HG02973 (cell line): ENCODE data around the gene SCMH1.
"Not testable (repeated sequence)": the region's sequence is repeated elsewhere in the genome, so short reads cannot be mapped to it uniquely, and the experiment has no call there.

Experiments
- ATAC-seq: cut with Tn5 transposase; IDR thresholded peaks from one replicate; pipeline ENCODE4 v1.9.1; 2021; ENCODE audit warnings: moderate library complexity; ENCODE audit not compliant: unreplicated experiment

The SCMH1 gene

GRCh38 chr1:41158147-41158875 is 83.8 kb downstream of the SCMH1 start:
- ATAC-seq = no peak

- no peak for ATAC-seq
These were observed 87.0 kb downstream of the SCMH1 start for GRCh38 chr1:41155105-41155504.

DNA sequence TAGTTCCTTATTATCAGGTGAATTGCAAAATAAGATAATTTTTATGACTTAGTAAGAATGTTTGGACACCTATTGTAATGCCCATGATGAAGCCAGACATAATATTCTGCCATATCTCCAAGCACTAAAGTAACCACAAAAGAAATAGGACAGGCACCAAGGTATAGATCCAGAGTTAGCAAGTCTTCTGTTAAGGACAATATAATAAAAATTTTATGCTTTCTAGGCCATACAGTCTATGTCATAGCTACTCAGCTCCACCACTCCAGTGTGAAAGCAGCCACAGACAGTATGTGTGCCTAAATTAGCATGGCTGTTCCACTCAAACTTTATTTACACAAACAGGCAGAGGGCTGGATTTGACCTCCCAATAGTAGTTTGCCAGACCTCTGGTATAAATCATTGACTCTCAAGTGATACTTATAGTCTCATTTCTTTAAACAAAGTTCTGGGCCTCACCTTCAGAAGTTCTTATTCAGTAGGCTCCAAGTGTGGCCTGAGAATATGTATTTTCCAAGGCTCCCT is 88.3 kb downstream of the SCMH1 start:
- no peak for ATAC-seq

DNA sequence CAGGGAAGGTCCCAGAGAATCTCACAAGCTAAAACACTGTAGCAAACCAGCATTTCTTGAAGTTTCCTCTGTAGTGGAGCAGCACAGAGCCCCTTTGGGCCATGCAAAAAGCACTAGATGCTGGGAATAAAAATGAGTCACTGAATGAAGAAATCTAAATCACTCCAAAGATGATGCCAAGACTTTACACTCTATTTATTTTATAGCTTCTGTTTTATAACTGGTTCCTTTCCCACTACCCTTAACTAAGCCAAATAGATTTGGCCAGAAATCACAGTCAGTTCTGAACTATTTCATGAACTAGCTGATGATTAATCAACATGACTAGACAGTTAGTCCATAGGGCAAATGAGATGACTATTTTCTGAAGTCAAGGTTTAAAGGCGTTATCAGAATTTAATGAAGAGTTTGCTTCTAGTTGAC is 89.5 kb downstream of the SCMH1 start:
- no peak for ATAC-seq

DNA sequence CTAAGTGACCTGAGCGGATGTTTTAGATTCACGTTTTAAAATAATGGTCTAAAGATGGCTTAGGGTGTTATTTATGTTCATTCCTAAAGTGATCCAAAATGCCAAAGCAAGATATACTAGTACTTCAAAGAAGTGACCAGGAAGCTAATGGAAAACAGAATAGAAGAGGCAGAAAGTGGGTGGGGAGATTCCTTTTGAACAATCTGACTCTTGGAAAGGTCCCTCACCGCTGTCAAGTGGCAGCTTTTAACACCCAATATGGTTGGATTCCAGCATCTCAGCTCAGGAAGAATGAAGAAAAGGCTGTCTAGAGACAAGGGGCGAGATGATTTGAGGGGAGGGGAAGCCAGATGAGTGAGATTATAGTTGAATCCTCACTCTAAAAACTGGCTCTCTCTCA is 90.3 kb downstream of the SCMH1 start:
- ATAC-seq = no peak

- ATAC-seq = no peak
These were observed 92.5 kb downstream of the SCMH1 start for GRCh38 chr1:41149570-41149969.

DNA sequence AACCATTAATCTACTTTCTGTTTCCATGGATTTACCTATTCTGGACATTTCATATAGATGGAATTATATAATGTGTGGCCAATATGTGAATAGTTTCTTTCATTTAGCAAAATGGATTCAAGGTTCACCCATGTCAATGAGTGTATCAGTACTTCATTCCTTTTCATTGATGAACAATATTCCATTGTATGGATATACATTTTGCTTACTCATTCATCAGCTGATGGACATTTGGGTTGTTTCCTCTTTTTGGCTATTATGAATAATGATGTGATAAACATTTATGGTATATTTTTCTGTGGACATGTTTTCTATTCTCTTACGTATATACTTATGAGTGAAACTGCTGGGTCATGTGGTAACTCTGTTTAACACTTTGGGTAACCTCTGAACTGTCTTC is 97.8 kb downstream of the SCMH1 start:
- ATAC-seq = no peak

- ATAC-seq = no peak
These were observed 103.6 kb downstream of the SCMH1 start for GRCh38 chr1:41138549-41138948.

DNA sequence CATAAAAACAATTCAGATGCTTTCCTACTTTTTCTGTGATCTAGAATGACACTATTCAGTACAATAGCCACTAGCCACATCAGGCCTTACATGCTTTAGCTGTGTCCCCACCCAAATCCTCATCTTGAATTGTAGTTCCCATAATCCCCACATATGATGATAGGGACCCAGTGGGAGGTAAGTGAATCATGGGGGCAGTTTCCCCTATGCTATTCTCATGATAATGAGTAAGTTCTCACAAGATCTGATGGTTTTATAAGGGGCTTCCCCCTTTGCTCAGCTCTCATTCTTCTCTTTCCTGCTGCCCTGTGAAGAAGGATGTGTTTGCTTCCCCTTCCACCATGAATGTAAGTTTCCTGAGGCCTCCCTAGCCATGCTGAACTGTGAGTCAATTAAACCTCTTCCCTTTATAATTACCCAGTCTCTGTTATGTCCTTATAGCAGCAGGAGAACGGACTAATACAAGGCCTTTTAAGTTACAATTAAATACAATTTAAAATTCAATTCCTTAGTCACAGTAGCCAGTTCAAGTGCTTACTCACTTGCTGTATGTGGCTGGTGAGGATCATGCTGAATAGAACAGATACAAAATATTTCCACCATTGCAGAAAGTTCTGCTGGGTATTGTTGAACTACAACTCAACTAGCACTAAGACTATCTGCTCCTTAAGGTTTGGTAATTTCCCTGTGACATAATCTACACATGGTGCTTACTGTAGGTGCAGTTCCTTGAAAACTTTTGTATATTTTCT is 106.7 kb downstream of the SCMH1 start:
- ATAC-seq = no peak

GRCh38 chr1:41134325-41134724 is 107.8 kb downstream of the SCMH1 start:
- ATAC-seq = not testable (repeated sequence)

GRCh38 chr1:41122851-41123518 is 119.1 kb downstream of the SCMH1 start:
- ATAC-seq = no peak

DNA sequence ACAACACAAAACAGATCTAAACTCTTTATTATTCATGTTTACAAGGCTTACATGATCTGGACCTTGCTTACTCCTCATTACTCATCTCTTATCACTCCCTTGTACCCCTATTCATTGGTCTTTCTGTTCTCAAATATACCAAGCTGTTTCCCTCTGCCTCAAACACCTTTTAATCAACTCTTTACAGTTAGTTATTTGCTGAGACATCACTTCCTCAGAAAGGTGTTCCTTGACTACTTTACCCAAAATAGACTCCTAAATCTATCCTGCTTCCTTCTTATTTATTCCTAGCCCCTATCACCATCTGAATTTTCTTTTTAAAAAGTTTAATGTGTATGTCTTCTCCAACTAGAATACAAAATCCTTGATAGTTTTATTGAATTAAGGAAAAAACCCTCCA is 120.0 kb downstream of the SCMH1 start:
- no peak for ATAC-seq

- ATAC-seq = no peak
These were observed 123.5 kb downstream of the SCMH1 start for GRCh38 chr1:41118645-41119044.

GRCh38 chr1:41117241-41117640 is 124.9 kb downstream of the SCMH1 start:
- ATAC-seq = not testable (repeated sequence)

- ATAC-seq = no peak
These were observed 131.4 kb downstream of the SCMH1 start for GRCh38 chr1:41110736-41111135.

DNA sequence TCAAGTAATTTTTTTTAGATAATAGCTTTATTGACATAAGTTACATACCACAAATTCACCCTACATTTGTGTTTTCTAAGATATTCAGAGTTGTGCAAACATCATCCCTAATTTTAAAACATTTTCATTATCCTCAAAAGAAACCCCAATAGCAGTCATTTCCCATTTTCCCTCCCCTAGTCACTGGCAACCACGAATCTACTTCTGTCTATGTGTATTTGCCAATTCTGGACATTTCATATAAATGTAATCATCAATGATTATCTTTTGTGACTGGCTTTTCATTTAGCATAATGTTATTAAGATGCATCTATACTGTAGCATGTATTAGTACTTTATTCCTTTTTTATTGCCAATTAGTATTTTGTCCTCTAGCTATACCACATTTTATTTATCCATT is 131.8 kb downstream of the SCMH1 start:
- no peak for ATAC-seq

DNA sequence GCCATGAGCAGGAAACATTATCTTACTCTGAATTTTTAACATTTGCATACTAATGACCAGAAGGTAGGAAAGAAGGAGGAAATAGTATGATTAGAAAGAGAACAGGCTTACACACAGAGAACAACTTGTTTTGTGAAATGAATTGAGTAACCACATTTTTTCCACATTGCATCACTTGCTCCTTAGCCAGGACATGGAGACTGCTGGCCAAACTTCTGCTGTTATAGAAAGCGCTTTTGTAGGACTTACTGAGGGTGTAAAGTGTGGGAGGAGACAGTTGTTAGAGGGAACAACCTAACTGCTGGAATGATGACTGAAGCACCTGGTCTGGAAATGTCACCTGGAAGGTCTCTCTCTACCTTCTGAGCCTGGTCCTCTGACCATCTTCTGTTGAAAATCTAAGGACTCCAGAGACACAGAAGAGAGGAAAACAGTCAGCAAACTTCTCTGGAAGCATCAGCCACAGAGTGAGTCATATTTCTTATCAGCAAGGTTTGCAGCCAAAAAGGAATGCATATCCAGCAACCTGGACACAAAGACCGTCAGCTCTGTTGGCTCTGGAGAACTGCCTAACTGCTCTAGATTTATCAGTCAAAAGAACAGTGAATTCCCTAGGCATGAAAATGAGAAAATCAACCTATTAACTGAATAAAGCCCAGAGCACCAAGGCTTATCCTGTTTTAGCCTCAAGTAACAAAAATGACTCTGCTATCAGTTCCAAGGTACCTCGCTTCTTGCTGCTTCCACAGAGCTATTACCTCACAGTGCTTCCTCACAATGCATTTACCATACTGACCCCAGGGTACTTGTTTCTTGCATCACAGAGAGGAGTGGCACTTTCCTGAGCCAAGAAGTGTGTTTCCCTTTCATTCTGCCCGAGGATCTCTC is 132.6 kb downstream of the SCMH1 start:
- no peak for ATAC-seq

DNA sequence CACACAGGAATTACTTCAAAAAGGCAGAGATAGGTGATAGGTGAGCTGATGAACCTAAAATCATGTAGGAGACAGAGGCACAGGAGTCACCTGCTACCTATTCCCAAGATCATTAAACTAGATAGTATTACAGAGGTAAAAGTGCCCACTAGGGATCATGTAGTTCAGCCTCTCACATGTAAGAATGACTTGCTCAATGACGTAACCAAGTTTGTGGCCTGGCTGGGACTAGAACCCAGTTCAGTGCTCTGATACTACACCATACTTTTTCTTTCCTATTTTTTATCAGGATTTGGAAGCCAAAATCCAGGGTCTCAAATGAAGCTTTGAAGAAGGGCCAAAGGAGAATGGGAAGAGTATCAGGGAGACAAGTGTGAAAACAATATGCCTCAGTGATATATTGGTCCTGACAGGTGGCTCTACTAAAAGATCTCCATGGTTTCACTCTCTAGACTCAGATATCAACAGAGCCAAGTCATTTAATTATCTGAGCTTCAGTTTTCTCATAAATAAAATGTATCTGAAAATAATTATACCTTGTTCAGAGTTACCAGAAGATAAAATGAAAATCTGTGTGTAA is 133.3 kb downstream of the SCMH1 start:
- ATAC-seq = no peak

DNA sequence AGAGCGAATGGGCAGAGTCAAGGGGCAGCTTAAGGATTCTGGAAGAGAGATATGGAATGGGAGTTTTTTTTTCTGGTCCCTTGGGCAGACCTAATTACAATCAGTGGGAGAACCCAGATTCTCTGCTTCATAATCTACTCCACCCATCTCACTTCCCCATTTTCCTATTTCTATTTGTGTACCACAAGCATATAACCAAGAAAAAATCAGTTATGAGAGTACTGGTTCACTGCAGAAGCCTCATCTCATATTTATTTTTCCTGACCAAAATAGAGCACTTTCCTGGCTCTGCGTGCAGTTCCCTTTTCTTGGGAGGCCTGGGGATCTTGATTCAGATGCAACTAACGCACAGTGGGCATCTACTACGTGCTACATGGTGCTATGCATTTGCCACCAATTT is 138.3 kb downstream of the SCMH1 start:
- ATAC-seq = no peak

GRCh38 chr1:41102653-41103052 is 139.5 kb downstream of the SCMH1 start:
- ATAC-seq = no peak
